Liver (tissue), 9 donors: Measurements from ENCODE around the gene FRMD6. TPM values are rescaled to one million over a fixed set of nuclear protein-coding genes. Genes with fewer than 3 reads are reported as not detected.
A peak's percentile ranks its signal among the peaks of the same experiment; 100 is the strongest.
"Not testable (repeated sequence)": the region's sequence is repeated elsewhere in the genome, so short reads cannot be mapped to it uniquely, and the experiment has no call there.

Experiments
- DNase-seq: peaks from one replicate; pipeline ENCODE4 v3.0.0-alpha.2; 2017; ENCODE audit warnings: low spot score
- H3K27ac ChIP-seq, 2 donors: one replicate each; pipeline ENCODE4 v1.7.0; 2013; ENCODE audit warnings: inconsistent platforms in 2 of 2, low read length in 2 of 2, control low read depth in 1 of 2, low read depth in 1 of 2, mild to moderate bottlenecking in 1 of 2
- H3K27me3 ChIP-seq, 4 donors: one replicate each; pipeline versions ENCODE4 v1.6.1 to v1.7.0; 2013; ENCODE audit warnings: low read length in 3 of 4, inconsistent platforms in 1 of 4, mild to moderate bottlenecking in 1 of 4, moderate library complexity in 1 of 4; ENCODE audit not compliant: control insufficient read depth in 4 of 4, insufficient read depth in 4 of 4
- H3K36me3 ChIP-seq, 4 donors: one replicate each; pipeline versions ENCODE4 v1.6.1 to v1.7.0; 2013; ENCODE audit warnings: low read length in 3 of 4, mild to moderate bottlenecking in 3 of 4, low read depth in 1 of 4, moderate library complexity in 1 of 4; ENCODE audit not compliant: control insufficient read depth in 4 of 4, insufficient read depth in 3 of 4
- H3K4me1 ChIP-seq, 4 donors: one replicate each; pipeline versions ENCODE4 v1.6.1 to v1.7.0; 2013; ENCODE audit warnings: low read length in 3 of 4, mild to moderate bottlenecking in 3 of 4, moderate library complexity in 1 of 4; ENCODE audit not compliant: control insufficient read depth in 4 of 4, insufficient read depth in 4 of 4
- H3K4me3 ChIP-seq, 3 donors: one replicate each; pipeline versions ENCODE4 v1.6.1 to v1.7.0; 2013; ENCODE audit warnings: low read length in 3 of 3, control low read depth in 1 of 3, low read depth in 1 of 3, mild to moderate bottlenecking in 1 of 3
- H3K9ac ChIP-seq, 2 donors: one replicate each; pipeline ENCODE4 v1.7.0; 2013; ENCODE audit warnings: low read length in 2 of 2, mild to moderate bottlenecking in 2 of 2, moderate library complexity in 2 of 2, control low read depth in 1 of 2, low read depth in 1 of 2
- H3K9me3 ChIP-seq, 4 donors: one replicate each; pipeline versions ENCODE4 v1.6.1 to v1.7.0; 2013; ENCODE audit warnings: low read length in 3 of 4; ENCODE audit not compliant: control insufficient read depth in 4 of 4
- EGR1 ChIP-seq, 2 donors: IDR thresholded peaks; 2 replicates each; pipeline ENCODE4 v1.6.1; 2016 to 2018; ENCODE audit warnings: antibody characterized with exemption in 2 of 2, low read depth in 2 of 2
- FOXA2 ChIP-seq: IDR thresholded peaks from 2 replicates; pipeline ENCODE4 v1.6.1; 2016; ENCODE audit warnings: antibody characterized with exemption
- NR2F2 ChIP-seq: IDR thresholded peaks from 2 replicates; pipeline ENCODE4 v1.6.1; 2016; ENCODE audit warnings: antibody characterized with exemption
- RAD21 ChIP-seq, 2 donors: IDR thresholded peaks; 2 replicates each; pipeline ENCODE4 v1.6.1; 2016; ENCODE audit warnings: antibody characterized with exemption in 2 of 2, mild to moderate bottlenecking in 2 of 2
- TAF1 ChIP-seq: conservative IDR thresholded peaks from 2 replicates; pipeline ENCODE4 v1.6.1; 2016; ENCODE audit warnings: antibody characterized with exemption, mild to moderate bottlenecking
- WGBS: extraction: QIAGEN DNeasy Blood & Tissue Kit; methylation state at CpG from one replicate; pipeline ENCODE4 v1.1.7; 2013; 5-methylcytosine and 5-hydroxymethylcytosine counted together
- polyA plus RNA-seq, 2 donors: library from polyadenylated mRNA; stranded (reverse) in 1 of 2; unstranded in 1 of 2; fragments of 200-250 nt in 1 of 2; fragments of >200 nt in 1 of 2; fragmentation: Nextera tagmentation in 1 of 2; extraction: Ambion mirVana in 1 of 2; gene quantifications; one replicate each; pipeline versions ENCODE4 v1.2.1 to v1.2.3, GENCODE V29; 2013 to 2015
- total RNA-seq, 2 donors: library from RNA; depleted of rRNA; stranded (reverse); fragments of >200 nt; gene quantifications; one replicate each; pipeline ENCODE4 v1.2.3, GENCODE V29; 2014
- TF ChIP-seq, protein P1 (sequence below): IDR thresholded peaks from 2 replicates; pipeline ENCODE4 v1.6.1; 2016; ENCODE audit warnings: antibody characterized with exemption
- TF ChIP-seq, protein P2 (sequence below): IDR thresholded peaks from 2 replicates; pipeline ENCODE4 v1.6.1; 2016; ENCODE audit warnings: antibody characterized with exemption, mild to moderate bottlenecking
- TF ChIP-seq, protein P3 (sequence below): IDR thresholded peaks from 2 replicates; pipeline ENCODE4 v1.6.1; 2016; ENCODE audit warnings: antibody characterized with exemption
- donor health status: healthy.
- donor health status: healthy.
- donor health status: healthy.
- donor health status: healthy.
- donor health status: healthy.

FRMD6 gene
- total and polyA plus RNA-seq, 4 donors: 2.4 to 10.0 (median 3.4) TPM

DNA sequence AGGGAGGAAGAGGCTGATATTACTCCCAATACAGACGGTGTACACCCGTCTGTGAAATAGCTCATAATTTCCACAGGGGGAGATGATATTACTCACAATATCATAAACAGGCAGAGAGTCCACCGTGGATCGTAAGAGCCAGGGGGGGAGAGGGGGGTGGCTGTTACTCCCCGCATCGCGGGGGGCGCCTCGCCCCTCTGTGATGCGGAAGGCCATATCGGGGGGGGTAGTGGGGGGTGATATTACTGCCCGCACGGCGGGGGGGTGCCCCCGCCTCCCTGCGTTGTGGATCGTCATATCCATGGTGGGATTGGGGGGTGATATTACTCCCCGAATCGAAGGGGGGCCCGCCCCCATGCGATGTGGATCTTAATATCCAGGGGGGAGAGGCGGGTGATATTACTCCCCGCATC is 91.9 kb downstream of the FRMD6 start:
- WGBS: 71% methylated on average over 23 of the region's 23 CpGs
- Histone ChIP-seq H3K36me3 (no peaks in the 10 kb centered on the region), H3K4me3 (no peak overlapping the region), H3K27me3 (peaks cover 0 to 3% (median 0%) of the 10 kb centered on the region in 4 donors), H3K4me1 (no peaks in the 10 kb centered on the region), H3K9me3 (no peaks in the 10 kb centered on the region), H3K9ac (no peak overlapping the region), H3K27ac (no peak overlapping the region)
- DNase-seq: no peak
- TF ChIP-seq, protein P1, sequence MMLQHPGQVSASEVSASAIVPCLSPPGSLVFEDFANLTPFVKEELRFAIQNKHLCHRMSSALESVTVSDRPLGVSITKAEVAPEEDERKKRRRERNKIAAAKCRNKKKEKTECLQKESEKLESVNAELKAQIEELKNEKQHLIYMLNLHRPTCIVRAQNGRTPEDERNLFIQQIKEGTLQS: no peak
- TF ChIP-seq, protein P2, sequence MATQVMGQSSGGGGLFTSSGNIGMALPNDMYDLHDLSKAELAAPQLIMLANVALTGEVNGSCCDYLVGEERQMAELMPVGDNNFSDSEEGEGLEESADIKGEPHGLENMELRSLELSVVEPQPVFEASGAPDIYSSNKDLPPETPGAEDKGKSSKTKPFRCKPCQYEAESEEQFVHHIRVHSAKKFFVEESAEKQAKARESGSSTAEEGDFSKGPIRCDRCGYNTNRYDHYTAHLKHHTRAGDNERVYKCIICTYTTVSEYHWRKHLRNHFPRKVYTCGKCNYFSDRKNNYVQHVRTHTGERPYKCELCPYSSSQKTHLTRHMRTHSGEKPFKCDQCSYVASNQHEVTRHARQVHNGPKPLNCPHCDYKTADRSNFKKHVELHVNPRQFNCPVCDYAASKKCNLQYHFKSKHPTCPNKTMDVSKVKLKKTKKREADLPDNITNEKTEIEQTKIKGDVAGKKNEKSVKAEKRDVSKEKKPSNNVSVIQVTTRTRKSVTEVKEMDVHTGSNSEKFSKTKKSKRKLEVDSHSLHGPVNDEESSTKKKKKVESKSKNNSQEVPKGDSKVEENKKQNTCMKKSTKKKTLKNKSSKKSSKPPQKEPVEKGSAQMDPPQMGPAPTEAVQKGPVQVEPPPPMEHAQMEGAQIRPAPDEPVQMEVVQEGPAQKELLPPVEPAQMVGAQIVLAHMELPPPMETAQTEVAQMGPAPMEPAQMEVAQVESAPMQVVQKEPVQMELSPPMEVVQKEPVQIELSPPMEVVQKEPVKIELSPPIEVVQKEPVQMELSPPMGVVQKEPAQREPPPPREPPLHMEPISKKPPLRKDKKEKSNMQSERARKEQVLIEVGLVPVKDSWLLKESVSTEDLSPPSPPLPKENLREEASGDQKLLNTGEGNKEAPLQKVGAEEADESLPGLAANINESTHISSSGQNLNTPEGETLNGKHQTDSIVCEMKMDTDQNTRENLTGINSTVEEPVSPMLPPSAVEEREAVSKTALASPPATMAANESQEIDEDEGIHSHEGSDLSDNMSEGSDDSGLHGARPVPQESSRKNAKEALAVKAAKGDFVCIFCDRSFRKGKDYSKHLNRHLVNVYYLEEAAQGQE: no peak

GRCh38 chr14:51744372-51745130 is 92.8 kb downstream of the FRMD6 start:
- no peak for TF ChIP-seq FOXA2
- no peak for DNase-seq
- Histone ChIP-seq H3K9me3 (no peaks in the 10 kb centered on the region), H3K27me3 (peaks cover 0 to 3% (median 0%) of the 10 kb centered on the region in 4 donors), H3K4me1 (no peaks in the 10 kb centered on the region), H3K36me3 (no peaks in the 10 kb centered on the region), H3K27ac (no peak overlapping the region), H3K4me3 (no peak overlapping the region), H3K9ac (no peak overlapping the region)
- WGBS: 77% methylated on average over 31 of the region's 31 CpGs

DNA sequence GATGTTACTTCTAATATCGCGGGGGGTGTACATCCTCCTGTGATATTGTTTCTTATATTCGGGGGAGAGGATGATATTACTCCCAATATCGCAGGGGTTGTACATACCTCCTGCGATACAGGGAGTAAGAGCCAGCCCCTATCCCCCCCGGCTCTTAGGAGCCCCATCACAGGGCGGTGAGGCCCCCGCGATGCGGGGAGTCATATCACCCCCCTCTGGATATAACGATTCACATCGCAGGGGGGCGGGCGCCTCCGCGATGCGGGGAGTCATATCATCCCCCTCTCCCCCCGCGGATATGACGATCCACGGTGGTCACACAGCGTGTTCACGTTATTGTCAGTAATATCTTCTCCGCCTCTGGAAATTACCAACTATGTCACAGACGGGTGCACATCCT is 95.1 kb downstream of the FRMD6 start:
- WGBS: 85% methylated on average over 25 of the region's 25 CpGs
- DNase-seq, H3K36me3 ChIP-seq, H3K27ac ChIP-seq, H3K4me3 ChIP-seq, H3K9ac ChIP-seq, H3K4me1 ChIP-seq, H3K9me3 ChIP-seq, H3K27me3 ChIP-seq: not testable (repeated sequence)

DNA sequence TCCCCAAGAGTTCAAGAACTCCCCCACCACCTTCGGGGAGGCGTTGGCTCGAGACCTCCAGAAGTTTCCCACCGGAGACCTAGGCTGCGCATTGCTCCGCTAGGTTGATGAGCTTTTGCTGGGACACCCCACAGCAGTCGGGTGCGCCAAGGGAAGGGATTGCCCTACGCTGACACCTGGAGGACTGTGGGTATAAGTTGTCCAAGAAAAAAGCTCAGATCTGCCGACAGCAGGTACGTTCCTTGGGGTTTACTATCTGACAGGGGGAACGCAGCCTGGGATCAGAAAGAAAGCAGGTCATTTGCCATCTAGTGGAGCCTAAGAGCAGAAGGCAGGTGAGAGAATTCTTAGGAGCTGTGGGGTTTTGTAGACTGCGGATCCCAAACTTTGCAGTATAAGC is 98.8 kb downstream of the FRMD6 start:
- WGBS: 75% methylated on average over 13 of the region's 13 CpGs
- no peak for DNase-seq
- Histone ChIP-seq H3K36me3 (no peaks in the 10 kb centered on the region), H3K4me3 (no peak overlapping the region), H3K27me3 (no peaks in the 10 kb centered on the region), H3K9me3 (no peaks in the 10 kb centered on the region), H3K4me1 (no peaks in the 10 kb centered on the region), H3K27ac (no peak overlapping the region), H3K9ac (no peak overlapping the region)
- TF ChIP-seq, protein P1: no peak
- TF ChIP-seq RAD21 (IDR thresholded peaks at IDR 0.05): peak in 1 of 2 donors; percentile 13
- TF ChIP-seq NR2F2: no peak
- TF ChIP-seq TAF1: no peak
- no peak for TF ChIP-seq EGR1 (IDR thresholded peaks at IDR 0.05; ENCODE audit: low read depth in 2 of 2)
- TF ChIP-seq, protein P3, sequence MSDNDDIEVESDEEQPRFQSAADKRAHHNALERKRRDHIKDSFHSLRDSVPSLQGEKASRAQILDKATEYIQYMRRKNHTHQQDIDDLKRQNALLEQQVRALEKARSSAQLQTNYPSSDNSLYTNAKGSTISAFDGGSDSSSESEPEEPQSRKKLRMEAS: no peak

DNA sequence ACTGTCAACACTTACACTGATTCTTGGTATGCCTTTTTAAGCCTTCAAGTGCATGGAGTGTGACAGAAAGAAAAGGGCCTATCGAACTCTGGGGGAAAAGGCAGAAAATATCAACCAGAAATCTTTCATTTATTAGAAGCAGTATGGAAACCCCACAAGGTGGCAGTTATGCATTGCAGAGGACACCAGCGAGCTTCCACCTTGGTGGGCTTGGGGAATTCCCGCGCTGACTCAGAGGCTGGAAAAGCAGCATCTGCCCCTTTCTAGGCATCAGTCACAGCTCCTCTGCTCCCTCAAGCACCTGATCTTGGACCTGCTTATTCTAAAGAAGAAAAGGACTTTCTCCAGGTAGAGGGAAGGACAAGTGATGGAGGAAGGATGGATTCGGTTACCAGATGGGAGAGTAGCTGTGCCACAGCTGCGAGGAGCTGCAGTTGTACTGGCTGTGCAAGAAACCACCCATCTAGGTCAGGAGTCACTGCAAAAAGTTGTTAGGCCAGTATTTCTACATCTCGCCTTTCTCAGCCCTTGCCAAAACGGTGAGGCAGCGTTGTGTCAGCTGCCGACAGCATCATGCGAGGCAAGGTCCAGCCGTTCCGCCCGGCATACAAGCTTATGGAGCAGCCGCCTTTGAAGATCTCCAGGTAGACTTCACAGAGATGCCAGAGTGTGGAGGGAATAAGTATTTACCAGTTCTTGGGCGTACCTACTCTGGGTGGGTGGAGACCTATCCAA is 100.1 kb downstream of the FRMD6 start:
- H3K36me3 ChIP-seq, H3K4me1 ChIP-seq, DNase-seq, H3K27ac ChIP-seq, H3K9ac ChIP-seq, H3K9me3 ChIP-seq, H3K27me3 ChIP-seq, H3K4me3 ChIP-seq: not testable (repeated sequence)
- WGBS: 86% methylated on average over 16 of the region's 16 CpGs

- H3K27ac ChIP-seq: not testable (repeated sequence)
- WGBS: 73% methylated on average over 7 of the region's 7 CpGs
Observed at GRCh38 chr14:51757756-51758155, 106.0 kb downstream of the FRMD6 start.

More at GRCh38 chr14:51757756-51758155, 106.0 kb downstream of the FRMD6 start:
- not testable (repeated sequence) for H3K4me1 ChIP-seq, DNase-seq, H3K4me3 ChIP-seq, H3K9ac ChIP-seq, H3K36me3 ChIP-seq, H3K27me3 ChIP-seq, H3K9me3 ChIP-seq
